K562 (cell line): ENCODE data around the gene SPATA45. TPM values are rescaled to one million over a fixed set of nuclear protein-coding genes. Genes with fewer than 3 reads are reported as not detected.

Source experiments
- CTCF ChIP-seq, 3 experiments: IDR thresholded peaks in 2 of 3; conservative IDR thresholded peaks in 1 of 3; 2 replicates each; pipeline ENCODE4 v1.5.1; 2011 to 2012; ENCODE audit warnings: low read length in 3 of 3, mild to moderate bottlenecking in 3 of 3, control low read depth in 2 of 3, improper control_type of control experiment in 1 of 3, inconsistent platforms in 1 of 3, low read depth in 1 of 3, mixed read lengths in 1 of 3, moderate library complexity in 1 of 3; ENCODE audit not compliant: insufficient read depth in 2 of 3
- DLX4 ChIP-seq: fragments of 250-450 bp; sonication (Bioruptor Pico); IDR thresholded peaks from 2 replicates; pipeline ENCODE4 v1.6.1; 2021; ENCODE audit warnings: mild to moderate bottlenecking
- DMBX1 ChIP-seq: fragments of 250-450 bp; sonication (Bioruptor Pico); IDR thresholded peaks from 2 replicates; pipeline ENCODE4 v1.8.0; 2022; ENCODE audit warnings: inconsistent platforms, mild to moderate bottlenecking, moderate library complexity, borderline replicate concordance
- E2F8 ChIP-seq: fragments of 450-650 bp; IDR thresholded peaks from 2 replicates; pipeline ENCODE4 v1.7.1; 2018; ENCODE audit warnings: mild to moderate bottlenecking, low read depth; ENCODE audit not compliant: partially characterized antibody
- HMG20B ChIP-seq: fragments of 250-450 bp; sonication (Bioruptor Pico); IDR thresholded peaks from 2 replicates; pipeline ENCODE4 v1.5.0; 2021; ENCODE audit warnings: mild to moderate bottlenecking
- KDM2B ChIP-seq: fragments of 250-450 bp; sonication (Bioruptor Pico); IDR thresholded peaks from 2 replicates; pipeline ENCODE4 v1.8.0; 2021; ENCODE audit warnings: mild to moderate bottlenecking, moderate library complexity
- MYC ChIP-seq, 2 experiments: fragments of 250-450 bp in 1 of 2; sonication (Bioruptor Pico) in 1 of 2; IDR thresholded peaks; 2 replicates each; pipeline versions ENCODE4 v1.5.1 to v1.6.1; 2012 to 2021; ENCODE audit warnings: low read depth in 2 of 2, borderline replicate concordance in 1 of 2, improper control_type of control experiment in 1 of 2, low read length in 1 of 2, mild to moderate bottlenecking in 1 of 2, moderate library complexity in 1 of 2
- PBX2 ChIP-seq, 2 experiments: IDR thresholded peaks in 1 of 2; conservative IDR thresholded peaks in 1 of 2; 2 replicates each; pipeline ENCODE4 v1.6.1; 2016; ENCODE audit warnings: low read depth in 2 of 2, mild to moderate bottlenecking in 1 of 2, missing compliant biosample characterization in 1 of 2, missing genetic modification characterization in 1 of 2, moderate library complexity in 1 of 2
- SAFB2 ChIP-seq: fragments of 200-400 bp; formaldehyde crosslinking; IDR thresholded peaks from 2 replicates; pipeline ENCODE4 v1.6.1; 2018; ENCODE audit warnings: borderline replicate concordance, low read length, low read depth, moderate library complexity; ENCODE audit not compliant: severe bottlenecking
- TAF15 ChIP-seq: fragments of 200-400 bp; formaldehyde crosslinking; IDR thresholded peaks from 2 replicates; pipeline ENCODE4 v1.6.1; 2017; ENCODE audit warnings: mild to moderate bottlenecking, low read depth, low read length, moderate library complexity
- TBL1XR1 ChIP-seq, 2 experiments: IDR thresholded peaks; 2 replicates each; pipeline ENCODE4 v1.6.1; 2012; ENCODE audit warnings: improper control_type of control experiment in 2 of 2, low read length in 2 of 2, mild to moderate bottlenecking in 1 of 2
- TEAD1 ChIP-seq, 2 experiments: fragments of 450-650 bp in 1 of 2; sonication (generic) in 1 of 2; formaldehyde crosslinking; IDR thresholded peaks; 2 replicates each; pipeline versions ENCODE4 v1.4.0 to v1.8.0; 2020 to 2022; ENCODE audit warnings: mild to moderate bottlenecking in 2 of 2, missing genetic modification reagents in 1 of 2
- THRA ChIP-seq: fragments of 450-650 bp; IDR thresholded peaks from 2 replicates; pipeline ENCODE4 v1.6.1; 2017; ENCODE audit warnings: mild to moderate bottlenecking, moderate library complexity
- ZNF639 ChIP-seq, 2 experiments: fragments of 200-800 bp in 1 of 2; sonication (Bioruptor generic) in 1 of 2; sonication (generic) in 1 of 2; formaldehyde crosslinking in 1 of 2; IDR thresholded peaks in 1 of 2; conservative IDR thresholded peaks in 1 of 2; 2 replicates each; pipeline versions ENCODE4 v1.5.0 to v1.6.1; 2016 to 2020; ENCODE audit warnings: missing compliant biosample characterization in 1 of 2, missing genetic modification characterization in 1 of 2, missing genetic modification reagents in 1 of 2
- polyA plus RNA-seq, 8 experiments: library from polyadenylated mRNA; depleted of rRNA in 4 of 8; stranded (reverse) in 5 of 8; unstranded in 3 of 8; fragments of >200 nt; fragmentation: Nextera tagmentation in 2 of 8; fragmentation: Illumina TruSeq in 1 of 8; extraction: Ambion mirVana in 2 of 8; extraction: Trizol in 1 of 8; gene quantifications; 2 replicates each; pipeline versions ENCODE4 v1.2.1 to v1.2.3, GENCODE V29; 2011 to 2014; ENCODE audit warnings: inconsistent platforms in 1 of 8, missing spikeins in 1 of 8
- total RNA-seq, 7 experiments: library from RNA; depleted of rRNA in 6 of 7; stranded (reverse); fragments of >200 nt in 6 of 7; fragmentation: Illumina TruSeq in 2 of 7; extraction: Trizol in 2 of 7; gene quantifications; 2 replicates each; pipeline versions ENCODE4 v1.2.1 to v1.2.3, GENCODE V29; 2011 to 2021; ENCODE audit warnings: low replicate concordance in 1 of 7

SPATA45 gene
- total and polyA plus RNA-seq, 9 of the 15 experiments (the other 6 are each of a cell fraction or from before 2014, with no cell fraction given) = 0.18 TPM; not detected in 8

GRCh38 chr1:212791261-212791675, 56.2 kb downstream of the SPATA45 start (continued):
- TF ChIP-seq E2F8 (no peak), TBL1XR1 (IDR thresholded peaks at IDR 0.05; ENCODE audit: low read length in 2 of 2) (peak in 1 of 2 experiments; percentile 7; a peak in 1 of 4 replicates), TEAD1 (CRISPR knock-in tag; IDR thresholded peaks at IDR 0.05) (no peak), HMG20B (CRISPR knock-in tag) (no peak), TAF15 (no peak), DMBX1 (CRISPR knock-in tag) (no peak), THRA (no peak), DLX4 (no peak), SAFB2 (no peak), PBX2 (CRISPR knock-in tag; IDR thresholded peaks at IDR 0.05; ENCODE audit: low read depth) (no peak), PBX2 (tag; conservative IDR thresholded peaks at IDR 0.05; ENCODE audit: low read depth) (no peak), MYC (IDR thresholded peaks at IDR 0.05; ENCODE audit: low read depth, low read length) (no peak), MYC (CRISPR knock-in tag; IDR thresholded peaks at IDR 0.05; ENCODE audit: borderline replicate concordance, low read depth) (no peak), KDM2B (no peak), CTCF (IDR thresholded peaks at IDR 0.05 in 2 of 3, conservative IDR thresholded peaks at IDR 0.05 in 1 of 3; ENCODE audit: insufficient read depth in 2 of 3, low read depth in 1 of 3, low read length in 3 of 3) (0 out of 6 replicates have a peak, but pooled peaks of 1 of the 3 experiments have one; percentile 3), ZNF639 (CRISPR knock-in tag; conservative IDR thresholded peaks at IDR 0.05 in 1 of 2, IDR thresholded peaks at IDR 0.05 in 1 of 2) (no peak)
